Adrenal gland (tissue), 5 donors: ENCODE data around the gene SWT1.

Source experiments
- CTCF ChIP-seq, 6 experiments: fragments of 450-650 bp in 4 of 6; fragments of 200-600 bp in 2 of 6; sonication (generic) in 1 of 6; IDR thresholded peaks; 1 replicate in 5 of 6; 2 replicates in 1 of 6; pipeline versions ENCODE4 v1.5.1 to v1.8.0; 2016 to 2021; ENCODE audit warnings: antibody characterized with exemption in 6 of 6, mild to moderate bottlenecking in 2 of 6, moderate library complexity in 1 of 6
- POLR2A ChIP-seq, 2 donors: fragments of 450-650 bp; IDR thresholded peaks; one replicate each; pipeline ENCODE4 v1.6.1; 2017; ENCODE audit warnings: antibody characterized with exemption in 2 of 2, mild to moderate bottlenecking in 2 of 2, moderate library complexity in 1 of 2
- donor health status: DM: no; HTN: no; CAD: no.

GRCh38 chr1:185200889-185201288 lies 43.9 kb downstream of the SWT1 start:
- TF ChIP-seq CTCF (IDR thresholded peaks at IDR 0.05) (no peak), POLR2A (IDR thresholded peaks at IDR 0.05) (no peak)
